Fibroblast of lung (primary cell): ENCODE results near the gene GTF2H1.

Experiments used
- EZH2 ChIP-seq: IDR thresholded peaks from 2 replicates; pipeline ENCODE4 v1.5.1; 2012; ENCODE audit warnings: low read length, control low read depth, mild to moderate bottlenecking; ENCODE audit errors: missing control alignments
- TF ChIP-seq, protein P1 (sequence below), 2 donors: IDR thresholded peaks in 1 of 2; conservative IDR thresholded peaks in 1 of 2; 1 replicate in 1 of 2; 2 replicates in 1 of 2; pipeline ENCODE4 v1.5.1; 2011 to 2012; ENCODE audit warnings: low read length in 2 of 2, control low read depth in 1 of 2, inconsistent platforms in 1 of 2, low read depth in 1 of 2, mild to moderate bottlenecking in 1 of 2

DNA sequence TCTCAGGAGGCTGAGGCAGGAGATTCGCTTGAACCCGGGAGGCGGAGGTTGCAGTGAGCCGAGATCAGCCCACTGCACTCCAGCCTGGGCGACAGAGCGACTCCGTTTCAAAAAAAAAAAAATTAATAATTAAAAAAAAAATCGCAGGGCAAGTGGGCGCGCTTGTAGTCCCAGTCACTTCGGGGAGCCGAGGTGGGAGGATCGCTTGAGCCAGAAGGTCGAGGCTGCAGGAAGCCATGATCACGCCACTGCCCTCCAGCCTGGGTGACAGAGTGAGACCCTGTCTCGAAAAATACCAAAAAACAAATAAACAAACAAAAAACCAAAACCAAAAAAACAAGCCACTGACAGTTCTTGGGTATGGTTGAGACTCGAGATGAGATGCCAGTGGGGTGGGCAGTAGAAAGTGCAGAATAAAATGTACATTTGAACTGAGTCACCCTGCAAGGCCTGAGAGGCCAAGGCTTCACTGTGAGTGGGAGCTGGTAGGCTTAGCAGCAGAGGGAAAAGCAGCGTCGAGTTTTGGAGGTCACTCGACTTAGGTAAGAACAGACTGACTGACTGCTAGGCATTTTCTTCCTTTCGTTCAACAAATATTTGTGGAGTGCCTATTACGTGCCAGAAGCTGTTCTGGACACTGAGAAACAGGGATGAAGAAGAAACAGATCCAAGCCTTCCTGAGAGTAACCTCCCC lies 71.4 kb downstream of the GTF2H1 start:
- TF ChIP-seq, protein P1, sequence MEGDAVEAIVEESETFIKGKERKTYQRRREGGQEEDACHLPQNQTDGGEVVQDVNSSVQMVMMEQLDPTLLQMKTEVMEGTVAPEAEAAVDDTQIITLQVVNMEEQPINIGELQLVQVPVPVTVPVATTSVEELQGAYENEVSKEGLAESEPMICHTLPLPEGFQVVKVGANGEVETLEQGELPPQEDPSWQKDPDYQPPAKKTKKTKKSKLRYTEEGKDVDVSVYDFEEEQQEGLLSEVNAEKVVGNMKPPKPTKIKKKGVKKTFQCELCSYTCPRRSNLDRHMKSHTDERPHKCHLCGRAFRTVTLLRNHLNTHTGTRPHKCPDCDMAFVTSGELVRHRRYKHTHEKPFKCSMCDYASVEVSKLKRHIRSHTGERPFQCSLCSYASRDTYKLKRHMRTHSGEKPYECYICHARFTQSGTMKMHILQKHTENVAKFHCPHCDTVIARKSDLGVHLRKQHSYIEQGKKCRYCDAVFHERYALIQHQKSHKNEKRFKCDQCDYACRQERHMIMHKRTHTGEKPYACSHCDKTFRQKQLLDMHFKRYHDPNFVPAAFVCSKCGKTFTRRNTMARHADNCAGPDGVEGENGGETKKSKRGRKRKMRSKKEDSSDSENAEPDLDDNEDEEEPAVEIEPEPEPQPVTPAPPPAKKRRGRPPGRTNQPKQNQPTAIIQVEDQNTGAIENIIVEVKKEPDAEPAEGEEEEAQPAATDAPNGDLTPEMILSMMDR (conservative IDR thresholded peaks at IDR 0.05 in 1 of 2, IDR thresholded peaks at IDR 0.05 in 1 of 2; ENCODE audit: low read depth in 1 of 2, low read length in 2 of 2), result no peak
- TF ChIP-seq EZH2, result no peak
